Neural cell (in vitro differentiated cells): ENCODE data around the gene NCKAP5. TPM values are rescaled to one million over a fixed set of nuclear protein-coding genes. Genes with fewer than 3 reads are reported as not detected.

Source experiments
- H2AFZ ChIP-seq: fragments of 200-600, 300-800 bp; sonication (generic), shearing (Covaris generic); 2 replicates; pipeline ENCODE4 v1.6.0; 2014; ENCODE audit warnings: low read depth, mild to moderate bottlenecking, antibody characterized with exemption, low read length, moderate library complexity
- H3F3A ChIP-seq: fragments of 200-600 bp; shearing (Covaris generic); 2 replicates; pipeline ENCODE4 v1.6.1; 2016; ENCODE audit warnings: mild to moderate bottlenecking, moderate library complexity, mixed read lengths, antibody characterized with exemption, low read length; ENCODE audit not compliant: insufficient read depth, poor library complexity, severe bottlenecking
- H3K27ac ChIP-seq: fragments of 200-600, 300-800 bp; sonication (generic), shearing (Covaris generic); 2 replicates; pipeline ENCODE4 v1.5.1; 2014; ENCODE audit warnings: mild to moderate bottlenecking, low read length, moderate library complexity
- H3K27me3 ChIP-seq: fragments of 300-800, 200-600 bp; sonication (generic), shearing (Covaris generic); 2 replicates; pipeline ENCODE4 v1.6.0; 2014; ENCODE audit warnings: mild to moderate bottlenecking, low read depth, low read length, moderate library complexity; ENCODE audit not compliant: insufficient read depth
- H3K36me3 ChIP-seq: fragments of 300-800, 200-600 bp; sonication (generic), shearing (Covaris generic); 2 replicates; pipeline ENCODE4 v1.5.1; 2014; ENCODE audit warnings: mild to moderate bottlenecking, antibody characterized with exemption, low read length, moderate library complexity; ENCODE audit not compliant: insufficient read depth
- H3K4me2 ChIP-seq: fragments of 300-800, 200-600 bp; sonication (generic), shearing (Covaris generic); 2 replicates; pipeline ENCODE4 v1.6.0; 2014; ENCODE audit warnings: mild to moderate bottlenecking, low read length
- H3K4me3 ChIP-seq: fragments of 300-800, 200-600 bp; sonication (generic), shearing (Covaris generic); 2 replicates; pipeline ENCODE4 v1.5.1; 2014; ENCODE audit warnings: mild to moderate bottlenecking, low read length, moderate library complexity
- H3K79me2 ChIP-seq: fragments of 200-600 bp; shearing (Covaris generic); replicated peaks from 2 replicates; pipeline ENCODE4 v1.6.0; 2014; ENCODE audit warnings: mild to moderate bottlenecking, low read length, moderate library complexity; ENCODE audit not compliant: insufficient read depth
- H3K9ac ChIP-seq: fragments of 300-800, 200-600 bp; sonication (generic), shearing (Covaris generic); 2 replicates; pipeline ENCODE4 v1.6.1; 2016; ENCODE audit warnings: mild to moderate bottlenecking, low read length, mixed read lengths
- H3K9me2 ChIP-seq: fragments of 200-600 bp; shearing (Covaris generic); 2 replicates; pipeline ENCODE4 v1.6.1; 2016; ENCODE audit warnings: mild to moderate bottlenecking, low read length, mixed read lengths; ENCODE audit not compliant: insufficient read depth
- H3K9me3 ChIP-seq: fragments of 200-600, 300-800 bp; sonication (generic), shearing (Covaris generic); 2 replicates; pipeline ENCODE4 v1.6.1; 2016; ENCODE audit warnings: mild to moderate bottlenecking, mixed run types, low read length, moderate library complexity, mixed read lengths
- H4K20me1 ChIP-seq: fragments of 200-600 bp; shearing (Covaris generic); 2 replicates; pipeline ENCODE4 v1.6.1; 2016; ENCODE audit warnings: mild to moderate bottlenecking, mixed run types; ENCODE audit not compliant: insufficient read depth
- EP300 ChIP-seq: fragments of 450-650 bp; conservative IDR thresholded peaks from 2 replicates; pipeline ENCODE4 v1.6.1; 2014; ENCODE audit warnings: antibody characterized with exemption, mild to moderate bottlenecking, moderate library complexity; ENCODE audit not compliant: poor library complexity, severe bottlenecking
- EZH2 ChIP-seq: fragments of 200-600, 300-800 bp; shearing (Covaris generic), sonication (generic); IDR thresholded peaks from 2 replicates; pipeline ENCODE4 v1.6.1; 2014; ENCODE audit warnings: antibody characterized with exemption, low read length, borderline replicate concordance, mild to moderate bottlenecking; ENCODE audit not compliant: insufficient read depth, poor library complexity, severe bottlenecking
- MXI1 ChIP-seq: fragments of 450-650 bp; conservative IDR thresholded peaks from 2 replicates; pipeline ENCODE4 v1.6.1; 2014; ENCODE audit warnings: antibody characterized with exemption, mild to moderate bottlenecking; ENCODE audit not compliant: poor library complexity, severe bottlenecking
- POLR2AphosphoS5 ChIP-seq: IDR thresholded peaks from 2 replicates; pipeline ENCODE4 v1.6.1; 2012
- RAD21 ChIP-seq: fragments of 450-650 bp; conservative IDR thresholded peaks from 2 replicates; pipeline ENCODE4 v1.6.1; 2014; ENCODE audit warnings: antibody characterized with exemption, mild to moderate bottlenecking, moderate library complexity
- SMC3 ChIP-seq: fragments of 450-650 bp; conservative IDR thresholded peaks from 2 replicates; pipeline ENCODE4 v1.6.1; 2014; ENCODE audit warnings: antibody characterized with exemption, mild to moderate bottlenecking, moderate library complexity; ENCODE audit not compliant: poor library complexity
- TAF1 ChIP-seq: IDR thresholded peaks from 2 replicates; pipeline ENCODE4 v1.6.1; 2012; ENCODE audit warnings: low read depth
- polyA plus RNA-seq: library from polyadenylated mRNA; depleted of rRNA; stranded (reverse); fragments of >200 nt; gene quantifications from 2 replicates; pipeline ENCODE4 v1.2.3, GENCODE V29; 2014
- TF ChIP-seq, protein P1 (sequence below): fragments of 450-650 bp; IDR thresholded peaks from 2 replicates; pipeline ENCODE4 v1.5.1; 2014; ENCODE audit warnings: antibody characterized with exemption, mild to moderate bottlenecking, moderate library complexity; ENCODE audit not compliant: poor library complexity, severe bottlenecking
- TF ChIP-seq, protein P2 (sequence below): IDR thresholded peaks from 2 replicates; pipeline ENCODE4 v1.6.1; 2012; ENCODE audit warnings: borderline replicate concordance

Gene NCKAP5
- polyA plus RNA-seq, 1 donor from 2014 or later, result 2.4 TPM

DNA sequence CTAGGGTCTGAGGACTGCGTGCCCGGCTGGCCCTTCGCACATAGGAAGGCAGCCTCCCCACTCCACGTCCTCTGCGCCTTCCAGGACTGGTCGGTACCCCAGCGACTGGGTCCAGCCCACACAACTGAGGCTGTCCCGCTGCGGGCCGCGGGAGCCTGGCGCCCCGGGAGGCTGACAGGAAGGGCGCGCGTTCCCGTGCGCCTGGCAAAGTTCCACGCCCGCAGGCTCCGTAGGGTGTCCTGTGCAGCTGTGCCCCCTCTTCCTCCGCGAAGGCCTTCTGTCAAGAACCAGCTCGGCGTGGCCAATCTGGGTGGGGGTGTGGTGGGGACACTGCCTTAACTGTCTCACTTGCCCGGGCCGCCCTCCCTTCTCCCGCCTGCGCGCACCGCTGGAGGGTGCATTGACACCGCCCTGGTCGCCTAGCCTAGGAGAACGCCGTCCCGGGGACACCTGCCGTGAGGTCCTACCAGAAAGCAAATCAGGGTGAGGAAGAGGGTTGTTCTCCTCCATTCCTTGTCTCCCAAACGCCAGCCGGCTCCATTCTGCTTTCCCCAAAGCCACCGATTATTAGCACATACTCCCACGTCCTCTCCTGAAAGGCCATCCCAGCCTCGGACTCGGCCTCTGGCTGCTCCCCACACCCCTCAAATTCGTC lies 897.6 kb downstream of the NCKAP5 start:
- peak overlapping the region; percentile 41 for H2AFZ ChIP-seq
- peak overlapping the region; percentile 78 for H3K9ac ChIP-seq
- no peaks in the 10 kb centered on the region for H3K27me3 ChIP-seq
- TF ChIP-seq SMC3 (no peak), POLR2AphosphoS5 (peak; percentile 3)
- peak overlapping the region; percentile 60 for H3K27ac ChIP-seq
- H3K4me3 ChIP-seq, result peak overlapping the region; percentile 92
- H4K20me1 ChIP-seq, result no peaks in the 10 kb centered on the region
- H3K9me2 ChIP-seq, result no peaks in the 10 kb centered on the region
- H3F3A ChIP-seq, result peaks cover 6% of the 10 kb centered on the region
- H3K79me2 ChIP-seq, result peaks cover 5% of the 10 kb centered on the region
- no peaks in the 10 kb centered on the region for H3K9me3 ChIP-seq
- H3K4me2 ChIP-seq, result peak overlapping the region; percentile 70
- H3K36me3 ChIP-seq, result no peaks in the 10 kb centered on the region

DNA sequence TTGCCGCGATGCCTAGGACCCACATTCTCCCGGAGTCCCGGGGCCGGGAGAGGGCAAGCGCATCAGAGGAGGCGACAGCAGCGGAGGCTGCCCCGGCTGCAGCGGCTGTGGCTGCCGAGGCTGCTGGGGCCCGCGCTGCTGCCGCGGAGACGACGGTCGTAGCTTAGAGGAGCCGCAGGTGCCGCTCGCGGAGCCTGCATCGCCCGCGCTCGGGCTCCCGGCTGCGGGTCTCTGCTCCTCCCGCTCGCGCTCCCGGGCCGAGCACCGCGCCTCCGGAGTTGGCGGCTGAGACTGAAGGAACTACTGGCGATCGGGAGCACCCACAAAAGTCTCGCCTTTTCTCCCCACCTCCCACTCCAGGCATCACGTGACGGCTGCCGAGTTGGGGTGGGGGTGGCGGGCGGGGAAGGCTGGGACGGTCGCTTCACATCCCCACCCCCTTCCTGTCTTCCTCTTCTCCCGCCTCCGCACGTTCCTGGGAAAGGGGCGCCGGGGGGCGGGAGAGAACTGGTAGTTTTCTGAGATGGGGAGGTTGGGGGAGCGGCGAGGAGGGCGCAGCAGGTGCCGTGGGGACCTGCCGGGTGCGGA lies 898.3 kb downstream of the NCKAP5 start, which contains the start of gene LYPD1:
Gene LYPD1 (minus strand): TSS at position 298 of the 588 bp plus-strand sequence. CDS start 273 bp downstream, at position 25.
- H3K36me3 ChIP-seq, result no peaks in the 10 kb centered on the region
- peak within 1 kb of the TSS; percentile 92 for H3K4me3 ChIP-seq
- no peaks in the 10 kb centered on the region for H3K9me2 ChIP-seq
- TF ChIP-seq, protein P1, sequence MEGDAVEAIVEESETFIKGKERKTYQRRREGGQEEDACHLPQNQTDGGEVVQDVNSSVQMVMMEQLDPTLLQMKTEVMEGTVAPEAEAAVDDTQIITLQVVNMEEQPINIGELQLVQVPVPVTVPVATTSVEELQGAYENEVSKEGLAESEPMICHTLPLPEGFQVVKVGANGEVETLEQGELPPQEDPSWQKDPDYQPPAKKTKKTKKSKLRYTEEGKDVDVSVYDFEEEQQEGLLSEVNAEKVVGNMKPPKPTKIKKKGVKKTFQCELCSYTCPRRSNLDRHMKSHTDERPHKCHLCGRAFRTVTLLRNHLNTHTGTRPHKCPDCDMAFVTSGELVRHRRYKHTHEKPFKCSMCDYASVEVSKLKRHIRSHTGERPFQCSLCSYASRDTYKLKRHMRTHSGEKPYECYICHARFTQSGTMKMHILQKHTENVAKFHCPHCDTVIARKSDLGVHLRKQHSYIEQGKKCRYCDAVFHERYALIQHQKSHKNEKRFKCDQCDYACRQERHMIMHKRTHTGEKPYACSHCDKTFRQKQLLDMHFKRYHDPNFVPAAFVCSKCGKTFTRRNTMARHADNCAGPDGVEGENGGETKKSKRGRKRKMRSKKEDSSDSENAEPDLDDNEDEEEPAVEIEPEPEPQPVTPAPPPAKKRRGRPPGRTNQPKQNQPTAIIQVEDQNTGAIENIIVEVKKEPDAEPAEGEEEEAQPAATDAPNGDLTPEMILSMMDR, result no peak
- peak; percentile 11 for TF ChIP-seq POLR2AphosphoS5
- H3K79me2 ChIP-seq, result peaks cover 5% of the 10 kb centered on the region
- H4K20me1 ChIP-seq, result no peaks in the 10 kb centered on the region
- H3F3A ChIP-seq, result peaks cover 6% of the 10 kb centered on the region
- no peaks in the 10 kb centered on the region for H3K9me3 ChIP-seq
- peak within 1 kb of the TSS; percentile 78 for H3K9ac ChIP-seq
- no peaks in the 10 kb centered on the region for H3K27me3 ChIP-seq
- peak within 1 kb of the TSS; percentile 41 for H2AFZ ChIP-seq
- peak within 1 kb of the TSS; percentile 70 for H3K4me2 ChIP-seq
- peak within 1 kb of the TSS; percentile 60 for H3K27ac ChIP-seq

DNA sequence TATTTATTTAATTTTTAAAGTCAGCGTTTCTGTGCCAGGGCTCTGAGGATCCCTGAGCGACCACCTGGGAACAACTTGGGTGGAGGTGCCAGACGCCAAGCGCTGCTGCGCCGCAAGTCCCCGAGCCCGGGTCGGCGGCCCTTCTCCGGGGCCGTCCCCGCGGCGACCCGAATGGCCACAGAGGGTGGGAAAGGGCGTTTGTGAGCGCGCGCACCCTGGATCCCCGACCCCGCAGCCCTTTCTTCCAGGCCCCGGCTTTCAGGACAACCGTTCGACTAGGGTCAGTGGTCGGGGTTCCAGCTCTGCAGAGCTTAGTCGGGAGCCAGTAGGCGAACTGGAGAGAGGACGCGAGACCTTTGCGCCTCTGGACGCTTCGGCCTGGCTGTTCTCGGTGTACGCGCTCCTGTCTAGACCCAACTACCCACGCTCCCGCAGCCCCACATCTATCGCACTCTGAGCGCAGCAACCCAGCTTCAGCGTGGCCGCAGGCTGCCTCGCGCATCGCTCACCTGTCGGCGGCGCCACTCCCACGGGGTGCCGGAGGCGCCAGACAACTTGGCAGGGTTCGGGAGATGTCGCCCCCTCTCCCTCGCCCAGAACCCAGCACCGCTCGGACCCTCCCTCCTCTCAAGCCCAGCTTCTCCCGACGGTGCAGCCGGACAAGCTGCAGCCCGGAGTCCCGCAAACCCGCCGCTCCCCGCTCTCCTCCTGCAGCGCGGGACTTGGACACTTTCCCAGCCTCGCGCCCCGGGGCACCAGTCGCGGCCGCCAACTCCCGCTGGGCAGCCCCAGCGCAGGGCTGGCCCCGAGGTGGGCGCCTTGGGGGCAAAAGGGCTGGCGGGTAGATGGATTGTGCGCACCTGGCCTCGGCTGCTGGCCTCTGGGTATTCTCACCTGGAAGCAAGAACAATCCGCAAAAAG lies 899.0 kb downstream of the NCKAP5 start:
- H2AFZ ChIP-seq, result no peak overlapping the region

More for the DNA sequence above, 899.0 kb downstream of the NCKAP5 start:
- H3K9ac ChIP-seq, result peak overlapping the region; percentile 78
- H3K9me2 ChIP-seq, result no peaks in the 10 kb centered on the region
- H3K9me3 ChIP-seq, result no peaks in the 10 kb centered on the region
- H3K4me2 ChIP-seq, result peak overlapping the region; percentile 70
- peak overlapping the region; percentile 60 for H3K27ac ChIP-seq
- TF ChIP-seq RAD21, result peak; percentile 74
- TF ChIP-seq, protein P2, sequence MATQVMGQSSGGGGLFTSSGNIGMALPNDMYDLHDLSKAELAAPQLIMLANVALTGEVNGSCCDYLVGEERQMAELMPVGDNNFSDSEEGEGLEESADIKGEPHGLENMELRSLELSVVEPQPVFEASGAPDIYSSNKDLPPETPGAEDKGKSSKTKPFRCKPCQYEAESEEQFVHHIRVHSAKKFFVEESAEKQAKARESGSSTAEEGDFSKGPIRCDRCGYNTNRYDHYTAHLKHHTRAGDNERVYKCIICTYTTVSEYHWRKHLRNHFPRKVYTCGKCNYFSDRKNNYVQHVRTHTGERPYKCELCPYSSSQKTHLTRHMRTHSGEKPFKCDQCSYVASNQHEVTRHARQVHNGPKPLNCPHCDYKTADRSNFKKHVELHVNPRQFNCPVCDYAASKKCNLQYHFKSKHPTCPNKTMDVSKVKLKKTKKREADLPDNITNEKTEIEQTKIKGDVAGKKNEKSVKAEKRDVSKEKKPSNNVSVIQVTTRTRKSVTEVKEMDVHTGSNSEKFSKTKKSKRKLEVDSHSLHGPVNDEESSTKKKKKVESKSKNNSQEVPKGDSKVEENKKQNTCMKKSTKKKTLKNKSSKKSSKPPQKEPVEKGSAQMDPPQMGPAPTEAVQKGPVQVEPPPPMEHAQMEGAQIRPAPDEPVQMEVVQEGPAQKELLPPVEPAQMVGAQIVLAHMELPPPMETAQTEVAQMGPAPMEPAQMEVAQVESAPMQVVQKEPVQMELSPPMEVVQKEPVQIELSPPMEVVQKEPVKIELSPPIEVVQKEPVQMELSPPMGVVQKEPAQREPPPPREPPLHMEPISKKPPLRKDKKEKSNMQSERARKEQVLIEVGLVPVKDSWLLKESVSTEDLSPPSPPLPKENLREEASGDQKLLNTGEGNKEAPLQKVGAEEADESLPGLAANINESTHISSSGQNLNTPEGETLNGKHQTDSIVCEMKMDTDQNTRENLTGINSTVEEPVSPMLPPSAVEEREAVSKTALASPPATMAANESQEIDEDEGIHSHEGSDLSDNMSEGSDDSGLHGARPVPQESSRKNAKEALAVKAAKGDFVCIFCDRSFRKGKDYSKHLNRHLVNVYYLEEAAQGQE, result no peak
- peak; percentile 53 for TF ChIP-seq MXI1
- TF ChIP-seq EZH2, result no peak
- peak; percentile 54 for TF ChIP-seq POLR2AphosphoS5
- TF ChIP-seq, protein P1, result peak; percentile 78
- TF ChIP-seq TAF1, result peak; percentile 48
- TF ChIP-seq EP300, result no peak
- TF ChIP-seq SMC3, result peak; percentile 71
- peaks cover 10% of the 10 kb centered on the region for H3F3A ChIP-seq
- peak overlapping the region; percentile 92 for H3K4me3 ChIP-seq
- H3K36me3 ChIP-seq, result no peaks in the 10 kb centered on the region
- no peaks in the 10 kb centered on the region for H3K27me3 ChIP-seq
- H3K79me2 ChIP-seq, result peaks cover 8% of the 10 kb centered on the region
- no peaks in the 10 kb centered on the region for H4K20me1 ChIP-seq
